GM18867 (cell line): Measurements from ENCODE around the gene BRSK1.

ENCODE experiments used
- ATAC-seq: cut with Tn5 transposase; IDR thresholded peaks from one replicate; pipeline ENCODE4 v1.9.1; 2021; ENCODE audit warnings: mild to moderate bottlenecking, moderate library complexity; ENCODE audit not compliant: unreplicated experiment

BRSK1 gene

GRCh38 chr19:55253842-55254624 lies 29.8 kb upstream of the BRSK1 start:
- ATAC-seq: peak; percentile 38

GRCh38 chr19:55254625-55254977 lies 29.2 kb upstream of the BRSK1 start:
- no peak for ATAC-seq

DNA sequence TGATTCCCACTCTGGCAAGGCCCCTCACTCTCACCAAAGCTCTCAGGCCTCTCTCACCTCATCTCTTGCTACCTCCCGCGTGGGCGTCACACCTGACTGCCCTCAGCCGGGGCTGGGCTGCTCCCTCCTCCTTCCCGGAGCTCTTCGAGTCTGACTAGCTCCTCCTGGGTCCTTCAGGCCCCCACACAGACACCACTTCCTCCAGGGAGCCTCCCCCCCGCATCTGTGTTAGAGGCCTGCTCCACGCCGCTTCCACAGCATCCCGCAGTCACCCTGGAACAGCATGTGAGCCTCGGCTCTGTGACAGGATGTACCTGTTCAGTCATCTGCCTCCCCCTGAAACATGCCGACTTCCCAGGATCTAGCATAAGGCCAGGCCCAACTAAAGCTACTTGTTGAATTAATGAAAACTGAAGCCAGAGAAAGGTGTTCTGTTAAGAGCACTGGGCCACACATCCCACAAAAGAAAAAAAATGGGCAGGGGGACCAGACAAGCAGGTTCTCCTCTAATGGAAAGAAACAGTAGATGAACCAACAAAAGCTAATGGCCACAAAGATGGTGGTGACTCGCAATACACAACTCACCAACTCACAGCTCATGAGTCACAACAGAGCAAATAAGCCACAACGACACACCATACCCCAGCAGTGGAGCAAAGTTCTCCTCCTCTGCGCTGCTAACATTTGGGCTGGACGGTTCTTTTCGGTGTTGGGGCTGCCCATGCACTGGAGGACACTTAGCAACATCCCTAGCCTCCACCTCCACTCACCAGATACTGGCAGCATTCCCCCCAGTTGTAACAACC lies 28.0 kb upstream of the BRSK1 start:
- ATAC-seq: no peak

GRCh38 chr19:55256562-55257460 lies 27.0 kb upstream of the BRSK1 start:
- no peak for ATAC-seq

- ATAC-seq: no peak
Measured at GRCh38 chr19:55257461-55258420, 26.1 kb upstream of the BRSK1 start.

DNA sequence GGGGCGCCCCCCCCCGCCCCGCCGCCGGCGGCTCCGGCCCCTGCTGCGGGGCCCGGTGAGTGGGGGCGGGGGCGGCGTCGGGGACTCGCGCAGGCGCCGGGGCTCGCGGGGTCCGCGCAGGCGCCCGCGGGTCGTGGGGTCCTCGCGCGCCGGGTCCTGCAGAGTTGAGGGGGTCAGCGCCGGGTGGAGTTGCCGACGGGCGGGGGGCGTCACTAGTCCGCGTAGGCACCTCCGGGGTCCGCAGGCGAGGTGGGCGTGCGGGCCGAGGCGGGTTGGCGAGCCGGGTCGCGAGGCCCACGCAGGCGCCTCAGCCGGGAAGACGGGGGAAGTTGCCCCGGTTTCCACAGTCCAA lies 25.3 kb upstream of the BRSK1 start:
- peak; percentile 19 for ATAC-seq

DNA sequence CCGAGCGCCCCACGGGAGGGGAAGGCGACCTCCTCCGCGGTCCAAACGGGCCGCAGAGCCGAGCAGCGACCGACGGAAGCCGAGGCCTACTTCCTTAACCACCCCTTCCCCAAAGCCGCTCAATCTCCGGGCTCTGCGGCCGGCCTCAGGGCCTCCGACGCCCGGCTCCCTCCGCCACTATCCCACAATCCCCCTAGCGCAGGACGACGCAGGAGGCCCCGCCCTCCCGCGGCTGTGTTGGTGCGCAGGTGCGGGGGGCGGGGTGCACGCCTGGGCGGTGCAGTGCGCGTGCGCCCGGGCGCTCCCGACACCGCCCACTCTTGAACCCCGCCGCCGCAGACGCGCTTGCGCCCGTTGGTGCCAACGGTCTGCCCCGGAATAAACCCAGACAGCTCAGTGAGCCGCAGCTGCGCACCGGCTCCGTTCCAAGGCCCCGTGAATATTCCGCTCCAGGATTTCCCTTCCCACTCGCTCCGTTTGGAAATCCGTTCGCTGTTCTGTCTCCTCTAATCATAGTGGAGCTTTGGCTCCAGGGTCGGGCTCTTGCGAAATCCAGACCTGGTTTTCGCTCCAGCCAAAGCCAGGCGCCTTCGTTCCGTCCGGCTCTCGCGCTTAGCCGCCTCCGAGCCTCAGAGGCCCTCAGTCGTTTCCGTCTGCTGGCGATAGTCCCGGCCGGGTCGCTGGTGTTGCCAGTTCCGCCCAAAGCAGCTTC lies 24.8 kb upstream of the BRSK1 start, which contains the start of gene PPP6R1:
Gene PPP6R1 (minus strand): TSS at position 190 of the 712 bp plus-strand sequence. CDS start 11,914 bp downstream, outside the sequence.
- peak; percentile 75 for ATAC-seq

DNA sequence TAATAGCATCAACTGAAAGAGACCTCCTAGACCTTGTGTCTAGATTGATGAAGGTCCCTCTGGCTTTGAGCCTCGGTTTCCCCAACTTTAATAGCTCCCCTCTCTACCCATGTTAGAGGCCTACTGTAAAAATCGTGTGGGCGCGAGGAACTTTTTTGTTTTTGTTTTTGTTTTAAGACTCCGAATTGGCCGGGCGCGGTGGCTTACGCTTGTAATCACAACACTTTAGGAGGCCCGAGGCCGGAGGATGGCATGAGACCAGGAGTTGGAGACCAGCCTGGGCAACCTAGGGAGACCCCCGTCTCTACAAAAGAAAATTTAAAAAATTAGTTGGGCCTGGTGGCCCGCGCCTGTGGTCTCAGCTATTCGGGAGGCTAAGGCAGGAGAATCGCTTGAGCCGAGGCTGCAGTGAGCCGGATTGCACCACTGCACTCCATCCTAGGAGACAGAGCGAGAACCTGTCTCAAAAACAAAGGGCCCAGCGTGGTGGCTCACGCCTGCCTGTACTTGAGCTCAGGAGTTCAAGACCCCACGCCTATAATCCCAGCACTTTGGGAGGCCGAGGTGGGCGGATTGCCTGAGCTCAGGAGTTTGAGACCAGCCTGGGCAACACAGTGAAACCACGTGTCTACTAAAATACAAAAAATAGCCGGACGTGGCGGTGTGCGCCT lies 24.1 kb upstream of the BRSK1 start:
- ATAC-seq: no peak

GRCh38 chr19:55261671-55262126 lies 22.1 kb upstream of the BRSK1 start:
- no peak for ATAC-seq

DNA sequence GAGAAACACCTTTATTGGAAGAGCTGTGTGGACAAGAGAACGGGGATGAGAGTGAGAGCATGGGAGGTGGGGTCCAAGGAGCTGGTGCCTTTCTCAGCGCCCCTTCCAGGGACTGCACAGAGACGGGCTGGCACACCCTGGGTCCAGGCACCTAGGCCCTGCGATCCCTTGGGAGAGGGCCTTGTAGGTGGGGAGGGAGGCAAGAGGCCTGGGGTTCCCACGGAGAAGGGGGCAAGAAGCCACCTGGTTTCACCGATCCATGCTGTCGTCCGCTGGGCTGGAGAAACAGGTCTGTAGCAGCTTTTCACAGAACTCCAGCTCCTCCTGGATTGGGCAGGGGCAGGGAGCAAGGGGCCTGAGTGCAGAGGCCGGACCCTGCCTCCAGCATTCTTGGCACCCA lies 21.4 kb upstream of the BRSK1 start:
- ATAC-seq: no peak

DNA sequence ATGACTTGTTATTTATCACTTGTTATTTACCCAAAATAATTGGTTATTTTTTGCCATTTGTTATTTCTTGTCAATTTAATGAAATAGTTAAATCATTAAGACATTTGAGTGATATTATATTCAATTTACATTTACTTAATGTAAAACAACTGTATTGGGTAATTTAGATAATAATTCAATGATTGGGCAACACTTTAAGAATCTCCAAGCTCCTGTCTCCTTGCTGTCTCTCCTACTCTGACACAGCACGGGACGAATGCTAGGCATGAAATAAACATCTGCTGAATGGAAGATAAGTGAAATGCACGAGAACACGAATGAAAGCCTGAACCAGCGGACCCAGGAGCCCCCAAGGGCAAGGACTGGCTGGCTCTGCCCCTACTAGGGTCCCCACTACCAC lies 19.3 kb upstream of the BRSK1 start:
- no peak for ATAC-seq

DNA sequence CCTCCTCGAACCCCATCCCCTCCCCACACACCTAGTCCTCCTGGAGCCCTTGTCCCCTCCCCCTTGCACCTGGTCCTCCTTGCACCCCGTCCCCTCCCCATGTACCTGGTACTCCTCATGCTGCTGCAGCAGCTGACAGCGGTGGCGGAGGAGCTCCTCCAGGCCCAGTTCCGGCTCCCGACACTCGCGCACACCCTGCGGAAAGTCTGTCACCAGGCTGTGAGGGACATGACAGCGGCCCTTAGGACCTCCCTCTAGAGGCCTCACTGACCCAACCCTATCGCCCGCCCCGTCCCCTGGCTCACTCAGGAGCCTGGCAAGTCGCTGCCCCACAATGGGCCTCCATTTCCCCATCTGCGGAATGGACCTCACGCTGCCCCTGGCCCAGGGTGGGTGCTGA lies 18.6 kb upstream of the BRSK1 start:
- ATAC-seq: no peak

DNA sequence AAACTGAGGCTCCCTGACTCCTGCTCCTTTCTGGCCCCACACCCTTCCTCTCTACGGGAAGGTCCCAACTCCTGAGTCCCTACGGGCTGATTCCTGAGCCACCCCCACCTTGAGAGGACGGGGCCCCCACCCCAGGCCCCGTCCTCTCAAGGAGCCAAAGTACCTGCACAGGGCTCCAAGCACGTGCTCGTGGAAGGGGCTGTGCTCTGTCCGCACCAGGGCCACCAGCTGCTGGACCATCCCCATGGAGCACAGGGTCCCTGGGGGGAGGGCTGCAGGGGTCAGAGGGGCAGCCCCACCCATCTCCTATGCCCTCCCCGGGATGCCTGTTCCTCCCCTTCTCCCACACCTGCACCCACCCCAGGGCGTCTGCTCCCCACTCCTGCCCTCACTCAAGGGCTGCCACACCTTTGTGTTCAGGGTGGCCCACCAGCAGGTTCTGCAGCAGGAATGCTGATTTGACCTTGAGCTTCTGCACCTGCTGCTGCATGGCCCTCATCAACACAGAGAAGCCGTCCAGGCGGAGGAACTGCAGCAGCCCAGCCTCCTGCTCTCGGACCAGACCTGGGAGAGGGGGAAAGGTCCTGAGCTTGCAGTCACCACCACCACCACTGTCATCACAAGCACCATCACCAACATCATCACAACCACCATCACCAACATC lies 17.9 kb upstream of the BRSK1 start:
- ATAC-seq: no peak

GRCh38 chr19:55266404-55266803 lies 17.4 kb upstream of the BRSK1 start:
- no peak for ATAC-seq

GRCh38 chr19:55266840-55267239 lies 17.0 kb upstream of the BRSK1 start:
- ATAC-seq: no peak

GRCh38 chr19:55269299-55269698 lies 14.5 kb upstream of the BRSK1 start:
- ATAC-seq: no peak

- ATAC-seq: no peak
Measured at GRCh38 chr19:55270172-55270942, 13.4 kb upstream of the BRSK1 start.

DNA sequence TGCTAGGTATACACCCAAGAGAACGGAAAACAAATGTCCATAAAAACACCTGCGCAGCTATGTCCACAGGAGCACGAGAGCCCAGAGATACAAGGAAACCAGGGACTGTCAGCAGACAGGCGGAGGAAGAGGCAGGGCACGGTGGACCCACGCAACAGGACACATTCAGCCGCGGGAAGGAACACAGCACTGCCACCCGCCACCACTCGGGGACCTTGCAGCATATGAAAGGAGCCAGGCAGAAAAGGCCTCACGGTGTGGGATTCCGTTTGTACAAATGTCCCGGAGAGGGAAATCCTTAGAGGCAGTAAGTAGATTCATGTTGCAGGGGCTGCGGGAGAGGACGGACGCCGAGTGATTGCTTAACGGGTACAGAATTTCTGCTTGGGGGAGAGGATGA lies 11.7 kb upstream of the BRSK1 start:
- ATAC-seq: no peak
